T-helper 1 cell (primary cell): ENCODE results near the gene HNMT.
"Not testable (repeated sequence)": the region's sequence is repeated elsewhere in the genome, so short reads cannot be mapped to it uniquely, and the experiment has no call there.

Experiments used
- DNase-seq, 5 donors: peaks; one replicate each; pipeline ENCODE4 v3.0.0-alpha.2; 2012 to 2020

The HNMT gene

DNA sequence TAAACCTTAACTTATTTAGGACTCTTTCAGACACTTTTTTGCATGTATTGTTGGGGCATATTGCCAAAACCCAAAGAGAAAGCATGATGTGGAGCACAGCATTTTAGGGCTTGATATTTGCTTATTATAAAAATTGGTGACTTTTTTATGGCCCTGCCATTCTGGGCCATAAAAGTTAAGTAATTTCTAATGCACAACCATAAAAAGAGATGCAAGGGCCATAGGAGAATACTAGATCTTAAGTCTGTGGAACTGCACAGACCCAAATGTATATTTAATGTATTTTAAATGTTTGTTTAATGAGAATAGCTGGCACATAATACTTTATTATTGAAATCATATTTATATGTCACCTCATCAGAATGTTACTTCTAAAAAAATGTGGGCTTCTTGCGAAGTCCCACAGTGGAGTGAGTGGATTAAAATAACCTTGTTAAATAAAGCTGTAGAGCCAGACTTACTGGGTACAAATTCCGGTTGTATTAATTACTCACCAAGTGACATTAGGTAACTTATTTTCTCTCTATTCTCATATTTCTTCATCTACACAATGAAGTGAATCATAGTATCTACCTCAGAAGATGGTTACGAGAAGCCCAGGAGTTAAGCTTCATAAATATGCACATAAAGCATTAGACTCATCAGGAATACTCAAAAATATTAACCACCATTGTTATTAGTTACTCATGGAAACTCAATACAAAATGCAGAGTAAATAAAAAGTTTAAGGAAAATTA is 52.2 kb downstream of the HNMT start:
- no peak for DNase-seq

DNA sequence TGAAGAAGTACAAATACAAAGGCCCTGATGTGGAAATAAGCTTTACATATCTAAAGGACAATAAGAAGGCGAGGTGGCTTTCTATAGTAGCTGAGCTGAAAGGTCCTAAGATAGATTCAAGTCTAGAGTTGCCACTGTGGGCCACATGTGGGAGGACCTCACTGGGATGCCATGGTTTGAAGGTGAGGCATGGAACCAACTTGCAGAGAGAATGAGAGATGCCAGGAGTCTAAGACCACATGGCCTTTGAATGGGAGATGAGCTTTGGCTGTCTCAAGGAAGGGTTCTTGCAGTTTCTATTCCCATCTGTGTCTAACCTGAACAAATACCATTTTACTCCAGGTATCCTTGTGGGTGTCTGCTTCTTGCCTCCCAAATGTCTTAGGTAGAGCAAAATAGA is 53.6 kb downstream of the HNMT start:
- no peak for DNase-seq

DNA sequence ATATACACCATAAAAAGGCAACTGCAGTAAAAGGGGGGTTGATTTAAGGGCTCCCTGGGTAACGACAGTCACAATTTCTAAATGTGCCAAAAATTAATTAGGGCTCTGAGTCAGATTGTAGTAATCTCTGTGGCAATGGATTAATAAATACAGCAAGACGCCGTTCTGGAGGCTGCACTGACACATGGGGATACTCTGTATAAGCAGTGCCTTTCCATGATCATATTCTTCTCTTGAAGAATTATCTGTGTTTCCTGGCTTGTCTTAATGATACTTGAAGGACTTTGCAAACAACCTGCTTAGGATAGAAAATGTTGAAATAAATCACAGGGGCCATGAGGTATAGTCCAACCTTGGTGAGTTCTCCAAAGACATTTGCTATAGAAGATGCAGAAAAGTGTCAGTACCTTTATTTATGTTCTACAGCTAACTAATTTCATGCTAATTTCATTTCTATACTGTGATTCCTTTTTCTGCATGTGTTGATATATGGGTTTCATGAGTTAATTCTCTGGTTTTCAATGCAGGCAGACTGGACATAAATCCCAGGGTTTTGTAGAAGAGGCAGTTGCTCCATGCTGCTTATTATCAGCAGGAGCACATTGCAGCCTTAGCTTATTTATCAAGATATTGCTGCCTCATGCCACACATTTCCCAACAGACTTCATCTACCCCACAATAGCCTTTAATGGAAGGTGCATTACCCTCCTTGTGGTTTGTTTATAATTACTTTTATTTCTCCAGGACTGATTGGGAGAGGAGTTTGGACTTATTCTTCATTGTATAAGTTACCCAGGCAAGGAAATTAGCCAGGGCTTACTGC is 54.8 kb downstream of the HNMT start:
- DNase-seq = no peak

DNA sequence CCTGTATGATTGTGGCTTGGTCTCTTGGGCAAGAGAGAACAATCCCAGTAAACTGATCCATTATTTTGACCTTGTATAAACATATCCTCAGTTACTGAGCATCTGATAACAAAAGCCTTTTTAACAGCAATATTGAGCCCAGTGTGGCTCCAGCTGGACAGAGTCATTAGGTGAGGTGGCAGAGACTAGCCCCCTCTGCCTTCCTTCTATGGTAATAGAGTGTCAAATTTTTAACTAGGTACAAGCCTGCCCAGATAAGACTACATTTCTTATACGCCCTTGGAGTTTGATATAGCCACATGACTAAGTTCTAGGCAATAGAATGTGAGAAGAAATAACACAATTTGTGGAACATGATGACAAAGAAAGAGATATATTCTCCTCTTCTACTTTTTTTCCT is 56.2 kb downstream of the HNMT start:
- no peak for DNase-seq

DNA sequence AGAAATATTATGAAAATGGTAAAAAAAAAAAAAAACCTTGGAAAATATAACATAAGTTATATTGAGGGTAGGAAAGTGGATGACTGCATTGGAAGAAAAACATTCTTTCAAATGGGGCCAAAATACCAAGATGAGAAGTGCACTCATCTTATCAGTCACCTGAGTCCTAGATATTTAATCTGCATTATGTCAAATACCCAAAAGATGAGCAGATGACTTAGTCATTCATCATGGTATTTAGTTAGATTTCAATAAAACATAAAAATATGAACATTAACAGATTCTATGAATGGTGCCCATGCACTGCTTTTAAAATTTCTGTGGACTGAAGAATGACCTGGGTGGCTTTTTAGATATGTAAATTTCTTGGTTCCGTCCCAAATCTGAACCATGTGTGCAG is 56.9 kb downstream of the HNMT start:
- DNase-seq = no peak

DNA sequence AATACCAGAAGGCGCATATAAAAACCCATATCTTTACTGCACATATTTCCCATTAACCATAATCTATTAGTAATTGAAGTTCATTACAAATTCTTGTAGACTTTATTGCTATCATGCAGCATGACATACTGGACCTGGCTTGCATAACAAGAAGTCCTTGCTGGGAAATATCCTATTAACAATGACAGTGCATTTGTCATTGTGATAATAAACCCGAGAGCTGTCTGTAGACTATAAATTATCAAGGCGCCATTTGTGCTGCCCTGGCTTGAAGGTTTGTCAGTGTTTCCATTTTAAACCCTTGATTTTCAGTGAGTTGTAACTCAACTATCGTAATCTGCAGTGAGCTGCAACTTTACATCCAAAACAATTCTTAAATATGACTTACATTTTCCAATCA is 59.0 kb downstream of the HNMT start:
- no peak for DNase-seq

DNA sequence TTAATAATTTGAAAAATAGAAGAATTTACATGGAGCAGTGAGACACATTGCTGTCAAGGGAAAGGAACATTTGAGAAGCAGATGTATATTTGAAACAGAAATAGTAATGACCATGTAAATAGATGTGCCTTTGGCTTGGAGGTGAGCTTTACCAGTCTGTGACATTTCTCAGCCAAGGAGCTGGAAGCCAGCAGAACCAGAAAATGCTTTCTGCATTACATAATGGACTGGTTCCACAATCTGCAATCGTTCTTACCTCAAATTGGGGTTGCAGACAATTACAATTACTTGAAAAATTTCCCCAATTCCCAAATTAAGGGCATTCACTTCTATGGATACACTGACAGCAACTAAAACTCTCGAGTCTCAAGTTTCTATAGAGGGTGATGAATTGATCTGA is 59.7 kb downstream of the HNMT start:
- no peak for DNase-seq

DNA sequence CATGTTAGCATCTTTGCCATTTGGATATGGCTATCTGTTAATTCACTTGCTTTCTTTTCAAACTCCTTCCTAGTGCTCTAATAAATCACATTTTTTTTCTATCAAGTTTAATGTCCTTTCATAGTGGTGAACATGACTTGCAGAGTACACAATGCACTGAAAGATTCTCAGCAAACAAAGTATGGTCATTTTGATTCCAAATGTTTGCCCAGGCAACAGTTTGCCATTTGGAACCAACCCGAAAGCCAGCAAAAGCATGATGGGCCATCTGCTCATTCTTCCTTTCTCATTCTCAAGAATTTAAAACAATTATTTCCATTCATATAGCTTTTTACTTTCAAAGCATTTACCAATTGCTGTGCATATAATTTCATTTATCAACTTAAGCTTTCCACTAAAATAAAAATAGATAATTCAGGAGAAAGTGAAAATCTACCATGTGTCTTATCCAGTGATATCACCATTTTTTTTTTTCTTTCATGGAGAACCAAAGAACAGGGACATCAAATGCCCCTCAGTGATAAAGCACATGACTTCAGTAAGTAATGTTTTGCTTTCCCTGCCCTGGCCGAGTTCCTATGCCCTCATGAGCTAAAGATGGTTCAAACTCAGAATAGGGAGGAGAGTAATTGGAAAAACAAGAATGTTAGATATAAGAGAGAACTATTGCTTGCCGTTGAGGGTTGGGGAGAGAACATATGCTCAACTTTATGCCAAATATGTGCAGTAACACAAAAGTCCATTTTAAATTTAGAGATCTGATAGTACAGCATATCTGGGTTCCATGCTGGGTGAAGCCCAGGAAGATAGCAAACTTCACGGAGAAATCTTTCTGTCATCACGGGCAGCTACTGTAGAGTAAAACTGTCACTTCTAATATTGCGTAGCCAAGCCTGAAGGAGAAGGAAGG is 62.1 kb downstream of the HNMT start:
- DNase-seq = no peak

DNA sequence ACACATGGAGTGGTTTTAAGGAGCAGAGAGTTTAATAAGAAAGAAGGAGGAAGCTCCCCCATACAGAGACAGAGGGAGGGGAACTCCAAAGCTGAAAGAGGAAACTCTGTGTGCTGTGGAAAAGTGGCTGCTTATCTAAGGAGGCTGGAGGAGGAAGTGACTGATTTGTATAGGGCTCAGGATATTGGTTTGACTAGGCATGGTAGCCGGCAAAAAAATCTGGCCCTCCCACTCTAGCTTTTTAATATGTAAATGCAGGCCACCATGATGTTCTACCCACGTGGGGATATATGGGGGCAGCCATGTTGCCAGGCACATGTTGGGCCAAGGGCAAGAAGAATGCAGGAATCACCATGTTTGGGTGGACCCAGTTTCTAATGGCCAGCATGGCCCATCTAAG is 64.3 kb downstream of the HNMT start:
- DNase-seq = no peak

DNA sequence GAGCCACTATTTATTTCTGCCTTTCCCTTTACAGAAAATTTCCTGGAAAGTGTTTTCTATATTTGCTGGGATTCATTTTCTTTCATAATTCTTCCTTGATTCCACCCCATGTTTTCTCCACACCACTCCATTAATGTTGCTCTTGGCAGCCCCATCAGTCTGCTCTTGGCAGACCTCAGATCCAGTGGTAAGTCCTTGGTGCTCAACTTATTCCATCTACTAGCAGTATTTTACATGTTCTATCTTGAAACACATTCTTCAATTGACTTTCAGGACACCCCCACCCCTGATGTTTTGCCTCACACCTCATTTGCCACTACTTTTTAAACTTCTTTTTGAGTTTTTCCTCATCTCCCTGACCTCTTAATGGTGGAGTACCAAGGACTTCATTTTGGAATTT is 65.0 kb downstream of the HNMT start:
- DNase-seq = no peak

DNA sequence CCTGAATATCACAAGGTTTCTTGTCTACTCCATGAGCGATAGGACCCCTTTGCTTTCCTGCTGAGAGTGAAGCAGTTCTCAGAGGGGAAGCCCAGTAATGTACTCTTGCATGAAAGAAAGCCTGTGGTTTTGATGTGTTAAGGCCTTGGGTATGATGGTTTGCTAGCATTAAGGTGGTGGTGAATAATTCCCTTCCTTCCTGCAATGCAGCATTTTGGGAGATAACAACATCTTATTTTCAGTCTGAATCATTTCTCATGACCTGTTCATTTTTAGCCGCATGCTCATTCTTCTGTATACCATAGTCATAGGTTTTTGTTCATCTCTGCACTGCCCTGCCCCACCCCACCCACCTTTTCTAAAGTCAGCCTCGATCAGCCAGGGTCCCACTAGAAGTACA is 66.2 kb downstream of the HNMT start:
- DNase-seq = no peak

DNA sequence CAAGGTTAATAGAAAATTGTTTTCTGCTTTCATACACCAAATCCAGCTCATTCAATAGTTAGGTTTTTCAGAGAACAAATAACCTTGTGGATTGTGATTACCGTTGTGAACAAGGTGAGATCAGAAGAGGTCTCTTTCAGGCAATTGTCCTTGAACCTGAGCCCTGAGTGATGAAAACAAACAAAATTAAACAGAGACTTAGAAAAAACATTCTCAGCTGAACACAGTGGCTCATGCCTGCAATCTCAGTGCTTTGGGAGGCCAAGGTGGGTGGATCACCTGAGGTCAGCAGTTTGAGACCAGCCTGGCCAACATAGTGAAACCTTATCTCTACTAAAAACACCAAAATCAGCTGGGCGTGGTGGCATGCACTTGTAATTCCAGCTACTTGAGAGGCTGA is 68.1 kb downstream of the HNMT start:
- DNase-seq = no peak

DNA sequence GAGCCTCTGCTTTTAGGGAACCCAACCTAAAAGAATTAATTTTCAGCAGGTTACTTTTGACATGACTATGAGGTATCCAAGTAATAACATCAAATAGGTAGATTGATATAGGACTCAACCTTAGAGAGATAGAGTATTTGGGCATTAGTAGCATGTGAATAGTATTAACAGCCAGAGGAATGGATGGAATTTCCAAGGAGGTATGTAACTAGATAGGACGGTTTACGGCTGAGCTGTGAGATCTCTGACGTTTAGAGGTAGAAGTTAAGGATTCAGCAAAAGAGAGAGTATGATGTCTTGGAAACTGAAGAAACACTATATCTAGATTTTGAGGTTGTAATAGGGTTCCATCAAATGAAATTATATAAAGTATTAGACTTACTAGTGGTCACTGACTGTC is 70.3 kb downstream of the HNMT start:
- no peak for DNase-seq

DNA sequence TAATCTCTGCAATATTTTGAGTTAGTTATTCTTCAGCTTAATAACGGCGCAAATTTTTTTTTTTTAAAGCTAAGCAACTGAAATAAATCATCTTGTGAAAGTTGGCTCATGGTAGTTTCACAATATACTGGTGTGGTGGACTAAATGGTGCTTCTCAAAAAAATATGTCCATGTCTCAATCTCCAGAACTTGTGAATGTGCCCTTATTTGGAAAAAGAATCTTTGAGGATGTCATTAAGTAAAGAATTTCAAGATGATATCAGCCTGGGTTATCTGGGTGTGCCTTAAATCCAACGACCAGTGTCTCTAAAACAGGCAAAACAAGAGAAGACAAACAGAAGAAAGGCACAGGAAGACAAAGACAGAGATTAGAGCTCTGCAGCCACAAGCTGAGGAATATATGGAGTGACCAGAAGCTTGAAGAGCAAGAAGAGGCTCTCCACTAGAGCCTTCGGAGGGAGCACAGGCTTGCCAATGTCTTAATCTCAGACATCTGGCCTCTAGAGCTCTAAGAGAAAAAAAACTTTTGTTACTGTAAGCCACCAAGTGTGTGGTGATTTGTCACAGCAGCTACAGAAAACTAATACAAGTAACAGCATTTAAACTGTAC is 71.4 kb downstream of the HNMT start:
- DNase-seq = no peak

DNA sequence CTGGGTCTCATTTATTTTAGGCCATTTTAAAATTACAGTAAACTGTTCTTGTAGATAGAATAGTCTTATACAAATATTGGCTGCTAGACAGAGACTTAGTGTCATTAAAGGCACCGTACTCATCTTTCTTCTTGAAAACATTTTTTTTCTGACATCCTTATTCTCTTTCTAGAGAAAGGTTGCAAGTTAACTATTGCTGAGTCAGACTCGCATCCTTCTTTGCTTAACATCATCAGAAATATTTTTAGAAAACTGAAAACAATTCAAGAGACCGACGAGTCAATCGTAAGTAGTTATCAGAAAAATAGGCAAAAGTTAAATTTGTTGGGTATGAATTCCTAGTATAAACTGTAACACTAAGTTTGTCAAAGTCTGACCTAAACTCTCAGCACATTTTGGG is 72.2 kb downstream of the HNMT start:
- DNase-seq = no peak

DNA sequence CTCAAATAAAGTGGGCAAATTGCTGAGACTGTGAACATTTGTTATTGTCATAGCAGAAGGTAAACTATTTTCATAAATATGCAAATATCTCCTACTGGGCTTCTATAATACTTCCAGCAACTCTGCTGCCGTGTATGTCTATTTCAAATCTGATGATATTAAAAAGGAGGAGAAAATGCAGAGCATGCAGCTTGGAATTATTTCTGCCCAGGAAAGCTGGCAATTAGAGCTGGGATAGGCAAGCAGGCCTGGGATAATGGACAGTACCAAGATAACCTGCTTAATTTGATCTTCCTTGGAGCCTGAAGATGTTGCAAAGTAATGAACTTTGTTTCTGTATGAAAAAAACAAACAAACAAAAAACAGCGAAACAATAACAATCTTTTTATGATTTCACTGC is 72.8 kb downstream of the HNMT start:
- DNase-seq = no peak

DNA sequence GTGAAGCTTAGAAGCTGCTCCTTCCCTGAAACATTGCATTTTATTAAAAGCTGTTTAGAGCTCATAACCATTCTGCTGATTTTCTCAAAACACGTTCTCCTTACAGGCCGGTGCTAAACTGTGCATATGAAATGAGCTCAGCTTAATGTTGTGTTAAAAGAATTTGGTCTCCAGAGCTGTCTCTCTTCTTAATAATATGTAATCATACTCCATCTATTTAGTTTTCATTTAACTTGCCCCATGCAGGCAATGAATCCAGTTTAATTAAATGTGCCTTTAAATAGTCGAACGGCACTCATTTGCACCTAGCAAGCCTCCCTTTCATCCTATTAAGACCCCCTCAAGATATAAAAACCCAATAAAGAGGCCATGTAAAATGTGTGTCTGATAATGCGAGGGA is 76.3 kb downstream of the HNMT start:
- DNase-seq = no peak

DNA sequence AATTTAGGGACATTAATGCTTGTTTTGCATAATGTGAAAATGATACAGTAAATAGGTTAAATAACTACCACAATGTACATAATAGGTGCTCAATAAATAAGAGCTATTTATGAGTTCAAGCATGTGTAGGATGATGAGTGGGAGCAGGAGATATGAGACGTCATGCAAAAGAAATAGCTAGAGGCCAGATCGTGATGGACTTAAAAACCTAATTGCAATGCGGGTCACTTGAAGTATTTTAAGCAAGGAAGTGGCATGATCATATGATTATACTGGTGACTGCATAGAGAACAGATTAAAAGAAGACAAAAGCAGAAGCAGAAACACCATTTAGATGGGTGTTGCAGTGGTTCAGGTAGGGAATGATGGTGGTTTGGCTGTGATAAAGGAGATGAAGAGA is 78.0 kb downstream of the HNMT start:
- DNase-seq = no peak

DNA sequence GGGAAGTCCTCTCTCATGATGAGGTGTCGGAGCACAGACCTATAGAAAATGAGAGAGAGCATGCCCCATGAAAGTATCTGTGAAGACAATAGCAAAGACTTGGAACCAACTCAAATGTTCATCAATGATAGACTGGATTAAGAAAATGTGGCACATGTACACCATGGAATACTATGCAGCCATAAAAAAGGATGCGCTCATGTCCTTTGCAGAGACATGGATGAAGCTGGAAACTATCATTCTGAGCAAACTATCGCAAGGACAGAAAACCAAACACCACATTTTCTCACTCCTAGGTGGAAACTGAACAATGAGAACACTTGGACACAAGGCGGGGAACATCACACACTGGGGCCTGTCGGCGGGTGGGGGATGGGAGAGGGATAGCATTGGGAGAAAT is 79.3 kb downstream of the HNMT start:
- not testable (repeated sequence) for DNase-seq

DNA sequence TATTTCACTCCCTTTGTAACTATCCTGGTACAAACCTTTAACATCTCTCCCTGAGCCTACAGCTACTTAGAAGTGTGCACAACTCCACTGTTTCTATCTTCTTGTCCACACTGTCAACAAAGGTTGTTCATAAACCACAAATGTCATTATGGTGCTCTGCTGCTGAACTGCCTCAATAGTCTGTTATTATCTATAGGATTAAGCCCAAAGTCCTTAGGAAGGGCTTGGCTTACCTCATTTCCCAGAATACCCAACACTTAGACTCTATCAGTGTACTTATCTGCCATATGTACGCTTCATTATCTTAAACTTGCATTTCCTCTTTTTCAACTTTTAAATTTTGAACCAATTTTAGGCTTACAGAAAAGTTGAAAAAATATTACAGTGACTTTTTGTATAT is 94.2 kb downstream of the HNMT start:
- DNase-seq = no peak

DNA sequence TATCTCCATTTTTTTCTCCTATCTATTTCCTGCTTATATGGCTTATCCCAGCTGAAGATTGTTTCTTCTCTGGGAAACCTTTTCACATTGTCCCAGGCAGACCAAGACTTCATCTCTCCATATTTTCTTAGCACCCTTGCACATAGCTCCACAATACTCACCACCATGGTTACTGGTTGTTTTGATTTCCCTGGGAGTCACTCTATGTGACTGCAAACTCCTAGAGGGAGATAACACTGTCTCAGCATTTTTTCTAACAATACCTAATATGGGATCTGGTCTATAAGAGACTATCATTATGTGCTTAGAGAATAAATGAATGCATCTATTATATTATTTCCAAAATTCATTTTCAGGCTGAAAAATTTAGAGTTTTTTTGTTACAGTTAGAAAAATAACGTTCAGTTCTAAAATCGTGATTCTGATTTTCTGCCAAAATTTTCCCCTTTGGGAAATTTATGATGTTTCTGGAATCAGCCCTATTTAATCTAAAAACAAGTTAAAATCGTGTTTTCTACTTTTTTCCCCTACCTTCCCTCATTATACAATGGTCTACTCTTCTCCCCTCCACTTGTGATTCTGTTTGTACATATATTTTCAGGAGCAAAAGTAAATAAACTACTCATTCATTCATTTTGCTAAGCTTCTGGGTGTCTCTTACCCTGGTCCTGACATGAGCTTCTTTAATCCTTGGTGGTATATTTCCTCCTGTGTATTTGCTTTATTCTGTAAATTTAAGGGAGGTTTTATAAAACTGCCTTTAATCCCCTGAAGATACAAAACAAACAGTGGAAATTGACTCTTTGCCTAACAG is 95.4 kb downstream of the HNMT start:
- DNase-seq = no peak

DNA sequence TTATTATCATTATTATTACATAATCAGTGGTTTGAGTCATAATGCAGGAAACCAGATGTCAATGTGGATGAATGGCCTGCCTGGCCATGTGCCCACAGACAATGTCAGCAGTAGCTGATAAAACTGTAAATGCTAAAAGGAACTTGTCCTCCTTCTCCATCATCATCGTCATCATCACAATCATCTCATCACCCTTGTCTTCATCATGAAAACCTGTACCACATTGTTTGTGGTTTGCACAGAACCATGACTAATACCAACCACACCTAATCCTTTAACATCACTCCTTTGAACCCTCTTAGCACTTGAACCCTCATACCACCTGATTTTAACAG is 96.0 kb downstream of the HNMT start:
- no peak for DNase-seq
